DND-41 (cell line): ENCODE measurements around the gene TNFSF12.

Experiments used
- CTCF ChIP-seq: IDR thresholded peaks from 2 replicates; pipeline ENCODE4 v1.5.1; 2012; ENCODE audit warnings: borderline replicate concordance, low read length, moderate library complexity, mild to moderate bottlenecking; ENCODE audit not compliant: poor library complexity, severe bottlenecking; ENCODE audit errors: extremely low read depth
- EZH2 ChIP-seq: IDR thresholded peaks from 3 replicates; pipeline ENCODE4 v1.6.1; 2012; ENCODE audit warnings: borderline replicate concordance, low read depth, mild to moderate bottlenecking, moderate library complexity, low read length, inconsistent platforms; ENCODE audit not compliant: severe bottlenecking

GRCh38 chr17:7575959-7576358 lies 27.1 kb downstream of the TNFSF12 start:
- TF ChIP-seq CTCF (no peak), EZH2 (no peak)
